T-cell (primary cell): Measurements from ENCODE around the gene PDLIM7. TPM values are rescaled to one million over a fixed set of nuclear protein-coding genes. Genes with fewer than 3 reads are reported as not detected.

ENCODE experiments used
- ATAC-seq, 4 experiments: fragments of 200-7000 bp in 3 of 4; fragments of 150-1000 bp in 1 of 4; cut with Tn5 transposase; replicated peaks in 1 of 4; 1 replicate in 3 of 4; 2 replicates in 1 of 4; pipeline ENCODE4 v1.10.0; 2021; ENCODE audit warnings: moderate library complexity in 3 of 4, mild to moderate bottlenecking in 2 of 4, moderate number of reproducible peaks in 1 of 4
- CTCF ChIA-PET, 2 donors: fragments of 300-600 bp; sonication (Branson Sonifier 250); formaldehyde crosslinking; loops; one replicate each; lab custom pipeline; 2022; ENCODE audit warnings: antibody characterized with exemption in 2 of 2; lab: Charles Lee
- POLR2A ChIA-PET, 2 donors: fragments of 300-600 bp; sonication (Branson Sonifier 250); formaldehyde crosslinking; loops; one replicate each; lab custom pipeline; 2022; ENCODE audit warnings: antibody characterized with exemption in 2 of 2; lab: Charles Lee
- DNase-seq, 35 experiments: peaks; one replicate each; pipeline versions ENCODE4 v3.0.0 to v3.0.0-alpha.2; 2013 to 2023
- H3K27ac ChIP-seq: one replicate; pipeline ENCODE4 v1.5.1; 2013; ENCODE audit warnings: low read length
- H3K27me3 ChIP-seq, 2 experiments: replicated peaks in 1 of 2; 1 replicate in 1 of 2; 2 replicates in 1 of 2; pipeline versions ENCODE4 v1.6.1 to v1.7.0; 2013; ENCODE audit warnings: low read length in 1 of 2, mixed read lengths in 1 of 2; ENCODE audit not compliant: control insufficient read depth in 2 of 2, insufficient read depth in 2 of 2; ENCODE audit errors: extremely low read depth in 1 of 2
- H3K36me3 ChIP-seq, 2 donors: 1 replicate in 1 of 2; 2 replicates in 1 of 2; pipeline versions ENCODE4 v1.6.1 to v1.7.0; 2013; ENCODE audit warnings: low read length in 1 of 2; ENCODE audit not compliant: control insufficient read depth in 2 of 2, insufficient read depth in 1 of 2; ENCODE audit errors: extremely low read depth in 1 of 2
- H3K4me1 ChIP-seq, 2 experiments: 1 replicate in 1 of 2; 2 replicates in 1 of 2; pipeline versions ENCODE4 v1.6.1 to v1.7.0; 2013; ENCODE audit warnings: low read length in 2 of 2, mixed read lengths in 1 of 2; ENCODE audit not compliant: insufficient read depth in 2 of 2, control insufficient read depth in 1 of 2; ENCODE audit errors: extremely low read depth in 1 of 2
- H3K4me3 ChIP-seq, 2 donors: 1 replicate in 1 of 2; 2 replicates in 1 of 2; pipeline versions ENCODE4 v1.5.1 to v1.7.0; 2013; ENCODE audit warnings: mild to moderate bottlenecking in 2 of 2, low read length in 1 of 2, moderate library complexity in 1 of 2; ENCODE audit not compliant: control insufficient read depth in 1 of 2; ENCODE audit errors: extremely low read depth in 1 of 2
- H3K9me3 ChIP-seq: 2 replicates; pipeline ENCODE4 v1.7.0; 2013
- H3K27ac Mint-ChIP-seq, 2 donors: one replicate each; pipeline ENCODE4 v1.8.0; 2020 to 2021; ENCODE audit warnings: mild to moderate bottlenecking in 2 of 2, mixed read lengths in 2 of 2
- H3K27me3 Mint-ChIP-seq, 2 donors: one replicate each; pipeline ENCODE4 v1.8.0; 2021 to 2022; ENCODE audit warnings: mixed read lengths in 2 of 2
- H3K36me3 Mint-ChIP-seq: one replicate; pipeline ENCODE4 v1.8.0; 2021; ENCODE audit warnings: mixed read lengths
- H3K4me1 Mint-ChIP-seq, 3 donors: one replicate each; pipeline ENCODE4 v1.8.0; 2020 to 2022; ENCODE audit warnings: mixed read lengths in 3 of 3, mild to moderate bottlenecking in 1 of 3
- H3K4me3 Mint-ChIP-seq, 3 donors: one replicate each; pipeline ENCODE4 v1.8.0; 2020 to 2022; ENCODE audit warnings: mild to moderate bottlenecking in 3 of 3, mixed read lengths in 3 of 3, moderate library complexity in 3 of 3
- H3K9me3 Mint-ChIP-seq, 3 donors: one replicate each; pipeline ENCODE4 v1.8.0; 2020 to 2022; ENCODE audit warnings: mixed read lengths in 3 of 3
- WGBS: methylation state at CpG from one replicate; pipeline ENCODE4 v1.1.5; 2013; ENCODE audit warnings: missing lambda C conversion rate; ENCODE audit not compliant: insufficient coverage; 5-methylcytosine and 5-hydroxymethylcytosine counted together
- total RNA-seq, 35 experiments: library from RNA in 6 of 35; stranded (reverse) in 6 of 35; fragments of 120-200 nt in 1 of 35; gene quantifications; one replicate each; pipeline versions ENCODE4 v1.2.1 to v1.2.4 and lab custom pipeline; 2013 to 2026

PDLIM7 gene
- total RNA-seq, 5 donors from 2014 or later (not counting 1 experiment from before 2014, with no cell fraction given), result 9.8 to 17.8 (median 12.8) TPM

DNA sequence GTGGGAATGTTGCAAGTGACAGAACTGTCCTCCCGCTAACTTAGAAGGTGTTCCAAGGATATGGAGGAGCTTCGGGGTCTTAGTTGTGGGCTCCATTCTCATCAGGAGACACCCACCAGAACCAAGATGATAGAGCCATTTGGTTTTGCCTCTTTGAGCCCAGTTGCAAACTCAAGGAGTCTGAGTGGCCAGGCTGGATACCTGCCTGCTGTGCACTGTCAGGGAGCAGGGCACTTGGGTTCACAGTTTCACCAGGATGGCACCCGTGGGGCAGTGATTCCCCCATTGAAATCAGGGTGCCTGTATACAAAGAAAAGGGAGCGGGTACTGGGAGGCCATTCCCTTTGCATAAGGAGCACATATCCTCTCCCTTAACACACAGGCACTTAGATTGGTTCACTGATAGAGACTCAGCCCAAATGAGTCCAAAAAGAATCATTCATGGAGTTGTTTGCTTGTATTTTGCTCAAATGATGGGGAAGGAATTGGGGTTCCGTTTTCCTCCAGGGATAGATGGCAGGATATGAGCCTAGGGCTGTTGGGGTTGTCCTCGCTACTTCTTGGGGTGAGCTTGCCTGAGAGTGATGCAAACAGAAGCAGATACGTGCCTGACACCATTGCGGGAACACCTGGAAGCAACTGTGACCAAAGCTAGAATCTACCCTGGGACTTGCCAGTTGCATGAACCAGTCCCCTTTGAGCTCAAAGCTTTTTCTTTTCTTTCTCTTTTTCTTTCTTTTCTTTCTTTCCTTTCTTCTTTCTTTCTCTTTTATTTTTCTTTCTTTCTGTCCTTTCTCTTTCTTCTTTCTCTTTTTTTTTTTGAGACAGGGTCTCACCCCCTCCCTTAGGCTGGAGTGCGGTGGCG, 52.1 kb downstream of the PDLIM7 start:
- Histone ChIP-seq H3K36me3 (peaks cover 5 to 30% of the 10 kb centered on the region in 2 donors), H3K9me3 (no peaks in the 10 kb centered on the region), H3K27ac (peak overlapping the region; percentile 87), H3K4me1 (peaks cover 24 to 81% of the 10 kb centered on the region in 2 experiments), H3K4me3 (no peak overlapping the region), H3K27me3 (peaks cover 0 to 2% of the 10 kb centered on the region in 2 experiments)
- Mint-ChIP-seq H3K27ac (peak overlapping the region; percentile 95), H3K4me1 (peaks cover 49 to 55% (median 54%) of the 10 kb centered on the region in 3 donors), H3K9me3 (no peaks in the 10 kb centered on the region), H3K4me3 (peak overlapping the region; percentile 72 to 78 (median 72)), H3K36me3 (peaks cover 9% of the 10 kb centered on the region), H3K27me3 (no peaks in the 10 kb centered on the region)
- ChIA-PET CTCF (interaction anchor here (0.6 to 5.0 kb wide), 13 partner anchors 10 to 726 kb away, joined by 3 to 24 read pairs (median 5); partner anchors contain the start of gene GRK6 (in 1 of the 2)), POLR2A (interaction anchor here (0.7 to 3.0 kb wide), 7 partner anchors 9 to 55 kb away, joined by 3 to 27 read pairs (median 5); partner anchors contain the start of gene GRK6 (in 1 of the 2))
- WGBS, result 29% methylated on average over 5 of the region's 10 CpGs
- peak in 1 of 4 experiments; percentile 40 for ATAC-seq
- peak in 9 of 35 experiments; percentile 12 to 83 (median 41) for DNase-seq

DNA sequence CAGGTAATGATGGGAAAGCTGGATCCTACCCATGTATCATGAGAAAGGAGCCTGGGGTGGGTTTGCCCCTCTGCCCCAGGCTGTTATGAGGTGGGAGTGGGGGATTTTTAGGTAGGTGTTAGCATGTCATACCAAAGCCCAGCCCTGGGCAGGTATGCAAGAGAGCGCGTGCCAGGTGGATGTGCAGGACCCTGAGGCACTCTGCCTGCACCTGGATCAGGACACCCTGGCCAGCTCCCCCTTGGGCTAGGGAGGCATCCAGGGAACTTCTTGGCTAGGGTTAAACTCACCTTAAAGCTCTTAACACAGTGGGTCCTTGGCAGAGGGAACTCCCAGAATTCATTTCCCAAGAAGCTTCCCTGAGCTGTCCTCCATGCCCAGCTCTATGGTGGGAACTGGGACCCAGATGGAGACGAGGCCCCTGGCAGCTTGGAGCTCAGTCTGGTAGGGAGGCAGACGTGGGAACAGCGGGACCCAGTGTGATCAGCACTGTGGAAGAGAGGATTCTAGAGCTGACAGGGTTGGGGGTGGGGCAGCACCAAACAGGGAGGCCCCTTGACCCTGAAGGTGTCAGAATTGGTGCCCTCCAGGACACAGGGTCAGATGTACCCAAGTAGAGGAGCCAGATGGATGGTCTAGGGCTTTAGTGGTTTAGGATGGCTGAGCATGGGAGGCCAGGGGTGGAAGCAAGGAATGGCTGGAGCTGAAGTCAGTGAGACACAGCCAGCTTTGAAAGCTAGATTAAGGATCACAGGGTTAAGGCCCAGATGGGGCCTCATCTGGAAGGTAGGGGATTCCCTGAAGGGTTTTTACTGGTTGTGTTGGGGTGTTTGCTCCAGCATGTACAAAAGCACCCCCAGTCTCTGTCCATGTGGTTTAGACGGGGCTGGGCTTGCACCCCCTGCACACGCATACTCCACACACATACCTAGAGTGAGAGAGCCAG, 53.0 kb downstream of the PDLIM7 start:
- Mint-ChIP-seq H3K36me3 (peaks cover 18% of the 10 kb centered on the region), H3K27ac (peak overlapping the region; percentile 95), H3K4me3 (peak overlapping the region; percentile 39 to 72 (median 45)), H3K27me3 (no peaks in the 10 kb centered on the region), H3K9me3 (no peaks in the 10 kb centered on the region), H3K4me1 (peaks cover 58 to 63% (median 63%) of the 10 kb centered on the region in 3 donors)
- WGBS, result 82% methylated on average over 5 of the region's 7 CpGs
- H3K27ac ChIP-seq, result peak overlapping the region; percentile 87
- peaks cover 28 to 82% of the 10 kb centered on the region in 2 experiments for H3K4me1 ChIP-seq
- ATAC-seq (peak in 1 of 4 experiments; percentile 37), DNase-seq (peak in 13 of 35 experiments; percentile 7 to 77 (median 40))
- H3K9me3 ChIP-seq, result no peaks in the 10 kb centered on the region
- H3K36me3 ChIP-seq, result peaks cover 12 to 37% of the 10 kb centered on the region in 2 donors
- H3K27me3 ChIP-seq, result no peaks in the 10 kb centered on the region
- no peak overlapping the region for H3K4me3 ChIP-seq
- POLR2A ChIA-PET, result interaction anchor here (0.5 to 3.0 kb wide), 4 partner anchors 8 to 17 kb away, joined by 3 to 27 read pairs (median 3); no protein-coding TSS in a partner anchor
- CTCF ChIA-PET, result interaction anchor here (0.6 to 5.0 kb wide), 8 partner anchors 13 to 54 kb away, joined by 3 to 24 read pairs (median 10); partner anchors contain the start of gene GRK6 (in 1 of the 2)

DNA sequence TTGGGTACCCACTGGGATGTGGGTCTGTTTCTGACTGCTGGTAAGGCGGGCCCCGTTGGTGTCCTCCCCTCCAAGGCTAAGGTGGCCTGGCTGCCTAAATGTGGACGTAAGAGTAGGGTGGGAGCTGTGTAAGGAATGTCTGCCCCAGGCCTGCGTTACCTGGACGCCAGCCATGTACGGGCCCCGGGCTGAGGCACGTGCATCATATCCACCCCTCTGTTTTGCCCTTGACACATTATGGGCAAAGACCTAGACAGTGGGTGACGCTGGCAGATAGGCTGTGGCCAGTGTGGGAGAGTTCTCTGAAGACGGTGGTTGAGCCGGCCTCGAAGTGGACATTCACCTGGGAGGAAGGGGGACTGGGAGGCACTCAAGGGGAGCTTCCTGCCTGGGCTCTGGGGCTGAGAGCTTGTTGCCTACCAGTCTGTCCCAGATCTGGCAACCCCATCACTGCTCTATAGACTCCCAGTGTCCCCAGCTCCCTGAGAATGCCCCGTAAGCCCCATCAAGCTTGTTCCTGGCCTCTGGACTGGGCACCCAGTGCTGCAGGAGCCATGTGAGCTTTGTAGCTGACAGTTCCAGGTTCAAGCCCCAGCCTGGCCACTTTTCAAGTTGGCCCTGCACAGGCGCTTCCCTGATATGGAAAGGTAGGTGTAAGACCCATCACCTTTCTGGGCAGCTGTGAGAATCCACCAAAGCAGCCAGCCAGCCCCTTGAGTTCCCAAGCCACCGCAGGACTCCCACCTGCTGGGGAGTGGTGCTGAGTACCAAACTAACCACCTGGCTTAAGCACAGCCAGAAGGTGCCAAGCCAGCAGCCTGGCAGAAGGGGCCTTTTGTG, 54.0 kb downstream of the PDLIM7 start:
- no peaks in the 10 kb centered on the region for H3K27me3 Mint-ChIP-seq
- Histone ChIP-seq H3K4me3 (no peak overlapping the region), H3K27ac (peak overlapping the region; percentile 87), H3K36me3 (peaks cover 12 to 46% of the 10 kb centered on the region in 2 donors), H3K9me3 (no peaks in the 10 kb centered on the region), H3K27me3 (no peaks in the 10 kb centered on the region), H3K4me1 (peaks cover 31 to 83% of the 10 kb centered on the region in 2 experiments)
- H3K36me3 Mint-ChIP-seq, result peaks cover 24% of the 10 kb centered on the region
- no peak overlapping the region for H3K4me3 Mint-ChIP-seq
- H3K27ac Mint-ChIP-seq, result peak overlapping the region; percentile 95
- 90% methylated on average over 9 of the region's 15 CpGs for WGBS
- peaks cover 59 to 68% (median 65%) of the 10 kb centered on the region in 3 donors for H3K4me1 Mint-ChIP-seq
- peak in 1 of 35 experiments; percentile 5 for DNase-seq
- ChIA-PET POLR2A (interaction anchor here in 1 of 2 donors (0.6 to 1.2 kb wide), 2 partner anchors 16 to 71 kb away, joined by 3 read pairs; no protein-coding TSS in a partner anchor), CTCF (interaction anchor here (0.7 to 5.0 kb wide), 5 partner anchors 12 to 53 kb away, joined by 3 to 24 read pairs (median 4); no protein-coding TSS in a partner anchor)
- H3K9me3 Mint-ChIP-seq, result no peaks in the 10 kb centered on the region
- ATAC-seq, result no peak

DNA sequence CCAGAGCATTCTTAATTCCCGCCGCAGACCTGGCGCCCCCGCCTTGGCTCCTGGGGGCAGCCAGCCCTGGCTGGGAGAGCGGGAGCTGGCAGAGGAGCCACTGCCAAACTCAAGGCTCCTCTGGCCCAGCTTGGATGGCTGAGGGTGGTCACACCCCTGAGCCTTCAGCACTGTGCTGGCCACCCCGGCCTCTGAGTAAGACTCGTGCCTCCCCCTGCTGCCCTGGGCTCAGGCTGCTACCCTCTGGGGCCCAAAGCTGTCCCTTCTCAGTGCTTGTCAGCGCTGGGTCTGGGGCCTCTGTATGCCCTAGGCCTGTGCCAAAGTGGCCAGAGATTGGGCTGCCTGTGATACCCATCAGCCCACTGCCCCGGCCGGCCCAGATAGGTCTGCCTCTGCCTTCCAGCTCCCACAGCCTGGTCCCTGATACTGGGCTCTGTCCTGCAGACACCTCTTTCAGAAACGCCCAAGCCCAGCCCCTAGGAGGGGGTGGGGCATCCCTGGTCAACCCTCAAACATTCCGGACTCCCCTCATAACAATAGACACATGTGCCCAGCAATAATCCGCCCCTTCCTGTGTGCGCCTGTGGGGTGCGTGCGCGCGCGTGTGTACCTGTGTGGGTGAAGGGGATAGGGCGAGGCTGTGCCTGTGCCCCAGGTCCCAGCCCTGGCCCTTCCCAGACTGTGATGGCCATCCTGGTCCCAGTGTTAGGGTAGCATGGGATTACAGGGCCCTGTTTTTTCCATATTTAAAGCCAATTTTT, 55.2 kb downstream of the PDLIM7 start:
- DNase-seq (peak in 1 of 35 experiments; percentile 5), ATAC-seq (no peak)
- Mint-ChIP-seq H3K36me3 (peaks cover 32% of the 10 kb centered on the region), H3K4me1 (peaks cover 61 to 69% (median 67%) of the 10 kb centered on the region in 3 donors), H3K4me3 (no peak overlapping the region), H3K9me3 (no peaks in the 10 kb centered on the region), H3K27me3 (no peaks in the 10 kb centered on the region), H3K27ac (peak overlapping the region; percentile 12 to 52)
- Histone ChIP-seq H3K4me3 (no peak overlapping the region), H3K27me3 (no peaks in the 10 kb centered on the region), H3K9me3 (no peaks in the 10 kb centered on the region), H3K4me1 (peaks cover 36 to 82% of the 10 kb centered on the region in 2 experiments), H3K27ac (no peak overlapping the region), H3K36me3 (peaks cover 12 to 57% of the 10 kb centered on the region in 2 donors)
- ChIA-PET POLR2A (interaction anchor here (0.5 to 0.7 kb wide), 3 partner anchors 10 to 103 kb away, joined by 3 to 5 read pairs (median 3); no protein-coding TSS in a partner anchor), CTCF (no interaction called here)
- 96% methylated on average over 10 of the region's 20 CpGs for WGBS
